Tibial nerve (tissue), 3 donors: ENCODE results near the gene RNF8.

Experiments used
- POLR2A ChIP-seq, 2 donors: fragments of 450-650 bp; IDR thresholded peaks; one replicate each; pipeline ENCODE4 v1.6.1; 2017; ENCODE audit warnings: antibody characterized with exemption in 2 of 2, mild to moderate bottlenecking in 2 of 2, moderate library complexity in 2 of 2
- TF ChIP-seq, protein P1 (sequence below), 5 experiments: fragments of 200-600 bp in 3 of 5; fragments of 450-650 bp in 2 of 5; sonication (generic) in 3 of 5; IDR thresholded peaks; one replicate each; pipeline ENCODE4 v1.5.1; 2016 to 2019; ENCODE audit warnings: antibody characterized with exemption in 5 of 5, mild to moderate bottlenecking in 3 of 5, moderate library complexity in 2 of 5

DNA sequence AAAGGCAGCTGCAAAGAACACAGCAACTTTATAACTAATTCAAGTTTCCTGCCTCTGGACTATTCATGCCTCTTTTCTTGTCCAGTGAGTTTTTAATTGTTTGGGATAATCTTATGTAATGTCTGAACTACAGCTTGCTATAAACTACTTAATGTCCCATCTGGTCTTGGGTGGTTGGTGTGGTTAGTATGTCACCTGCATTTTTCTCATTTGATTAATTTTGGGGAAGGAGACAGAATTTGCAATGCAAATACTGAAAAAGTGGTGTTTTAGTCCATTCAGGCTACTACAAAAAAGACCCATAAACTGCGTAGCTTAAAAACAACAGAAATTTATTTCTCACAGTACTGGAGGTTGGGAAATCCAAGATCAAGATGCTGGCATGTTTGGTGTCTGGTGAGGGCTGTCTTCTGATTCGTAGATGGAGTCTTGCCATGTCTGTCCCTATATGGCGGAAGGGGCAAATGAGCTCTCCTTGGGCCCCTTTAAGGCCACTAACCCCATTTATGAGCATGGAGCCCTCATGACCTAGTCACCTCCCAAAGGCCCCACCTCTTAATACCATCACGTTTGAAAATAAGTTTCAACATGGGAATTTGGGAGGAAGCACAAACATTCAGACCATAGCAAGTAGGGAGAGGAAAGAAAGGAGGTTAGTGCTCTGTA, 22.4 kb downstream of the RNF8 start:
- TF ChIP-seq, protein P1, sequence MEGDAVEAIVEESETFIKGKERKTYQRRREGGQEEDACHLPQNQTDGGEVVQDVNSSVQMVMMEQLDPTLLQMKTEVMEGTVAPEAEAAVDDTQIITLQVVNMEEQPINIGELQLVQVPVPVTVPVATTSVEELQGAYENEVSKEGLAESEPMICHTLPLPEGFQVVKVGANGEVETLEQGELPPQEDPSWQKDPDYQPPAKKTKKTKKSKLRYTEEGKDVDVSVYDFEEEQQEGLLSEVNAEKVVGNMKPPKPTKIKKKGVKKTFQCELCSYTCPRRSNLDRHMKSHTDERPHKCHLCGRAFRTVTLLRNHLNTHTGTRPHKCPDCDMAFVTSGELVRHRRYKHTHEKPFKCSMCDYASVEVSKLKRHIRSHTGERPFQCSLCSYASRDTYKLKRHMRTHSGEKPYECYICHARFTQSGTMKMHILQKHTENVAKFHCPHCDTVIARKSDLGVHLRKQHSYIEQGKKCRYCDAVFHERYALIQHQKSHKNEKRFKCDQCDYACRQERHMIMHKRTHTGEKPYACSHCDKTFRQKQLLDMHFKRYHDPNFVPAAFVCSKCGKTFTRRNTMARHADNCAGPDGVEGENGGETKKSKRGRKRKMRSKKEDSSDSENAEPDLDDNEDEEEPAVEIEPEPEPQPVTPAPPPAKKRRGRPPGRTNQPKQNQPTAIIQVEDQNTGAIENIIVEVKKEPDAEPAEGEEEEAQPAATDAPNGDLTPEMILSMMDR (IDR thresholded peaks at IDR 0.05), result no peak
- no peak for TF ChIP-seq POLR2A (IDR thresholded peaks at IDR 0.05)
